ENCODE measurements around the gene CSTB. TPM values are rescaled to one million over a fixed set of nuclear protein-coding genes. Genes with fewer than 3 reads are reported as not detected.
A peak's percentile ranks its signal among the peaks of the same experiment; 100 is the strongest.

CSTB gene
- total RNA-seq, 1 experiment from 2014 or later = 49.9 TPM

DNA sequence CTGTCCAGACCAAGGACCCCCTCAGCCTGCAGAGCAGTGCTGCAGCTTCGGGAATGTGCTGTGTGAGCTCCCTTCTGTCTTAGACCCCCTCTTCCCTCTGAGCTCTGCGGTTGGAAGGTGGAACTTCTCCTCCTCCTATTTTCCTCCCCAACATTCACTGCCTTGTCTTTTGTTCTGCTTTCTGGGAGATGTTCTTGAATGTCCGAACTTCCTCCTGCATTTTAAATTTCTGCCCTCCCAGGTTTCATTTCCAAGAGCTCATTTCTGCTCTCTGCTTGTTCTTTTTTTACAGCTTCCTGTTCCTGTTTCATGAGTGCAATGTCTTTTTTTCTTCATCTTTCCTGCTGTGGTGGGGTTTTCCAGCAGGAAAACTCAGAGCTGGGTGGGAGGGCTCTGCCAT, 42.6 kb upstream of the CSTB start:
- intact Hi-C loops (cut with micrococcal nuclease; ENCODE audit: unreplicated experiment) = no loop called here

DNA sequence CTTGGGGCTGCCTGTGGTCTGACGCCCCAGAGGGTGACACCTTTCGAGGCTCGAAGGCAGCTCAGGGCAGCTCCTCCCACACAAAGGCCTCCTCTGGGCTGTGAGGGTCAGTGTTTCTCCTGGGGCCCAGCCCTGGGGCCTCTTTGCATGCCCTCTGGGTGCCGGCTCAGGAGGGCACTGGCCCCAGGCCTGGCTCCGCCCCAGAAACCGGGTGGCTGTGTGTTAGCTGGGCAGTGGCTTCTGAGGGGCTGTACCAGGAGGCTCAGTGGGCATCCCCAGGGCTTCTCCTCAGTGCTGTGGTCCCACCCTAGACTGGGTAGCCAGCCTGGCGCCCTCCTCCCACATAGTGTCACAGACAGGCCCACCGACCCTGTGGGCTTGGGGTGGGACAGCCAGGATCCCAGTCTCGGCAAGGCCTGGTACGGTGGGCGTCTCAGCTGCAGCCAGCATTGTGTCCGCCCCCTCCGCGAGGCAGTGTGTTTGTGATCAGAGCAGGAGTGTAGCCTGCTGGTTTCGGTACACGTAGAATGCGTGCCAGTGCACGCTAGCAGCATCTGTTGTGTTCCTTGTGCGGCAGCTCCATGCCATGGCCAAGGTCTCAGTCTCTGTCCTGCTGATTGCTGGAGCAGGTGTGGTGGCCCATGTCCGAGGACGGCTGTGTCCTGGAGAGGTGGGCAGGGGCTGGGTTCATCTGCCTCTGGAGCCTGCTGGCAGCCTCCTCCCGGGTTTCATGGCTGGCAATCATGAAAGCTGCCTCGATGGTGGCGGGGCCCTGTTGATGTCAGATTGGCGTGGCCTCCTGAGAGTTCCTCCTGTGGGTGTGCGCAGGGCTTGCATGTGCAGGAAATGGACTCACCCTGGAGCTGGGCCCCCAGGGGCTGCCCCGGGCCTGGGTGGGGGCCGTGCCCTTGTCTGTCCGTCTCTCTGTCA, 41.3 kb upstream of the CSTB start:
- peaks cover 16% of the 10 kb centered on the region for H3K4me1 Mint-ChIP-seq (ENCODE audit: low read depth, unreplicated experiment)
- no peak overlapping the region for H3K4me3 ChIP-seq (ENCODE audit: low read depth, low read length)
- BruUV-seq (replicated peaks) = no TSS peak
- H3K27me3 ChIP-seq (replicated peaks; ENCODE audit: control insufficient read depth, insufficient read depth, low read length) = no peaks in the 10 kb centered on the region
- CTCF ChIA-PET = interaction anchor here (1.2 kb wide), 1 partner anchor 158 kb away, joined by 3 read pairs; no protein-coding TSS in a partner anchor
- no peak overlapping the region for H3K4me3 Mint-ChIP-seq (ENCODE audit: unreplicated experiment)
- TF ChIP-seq, protein P1, sequence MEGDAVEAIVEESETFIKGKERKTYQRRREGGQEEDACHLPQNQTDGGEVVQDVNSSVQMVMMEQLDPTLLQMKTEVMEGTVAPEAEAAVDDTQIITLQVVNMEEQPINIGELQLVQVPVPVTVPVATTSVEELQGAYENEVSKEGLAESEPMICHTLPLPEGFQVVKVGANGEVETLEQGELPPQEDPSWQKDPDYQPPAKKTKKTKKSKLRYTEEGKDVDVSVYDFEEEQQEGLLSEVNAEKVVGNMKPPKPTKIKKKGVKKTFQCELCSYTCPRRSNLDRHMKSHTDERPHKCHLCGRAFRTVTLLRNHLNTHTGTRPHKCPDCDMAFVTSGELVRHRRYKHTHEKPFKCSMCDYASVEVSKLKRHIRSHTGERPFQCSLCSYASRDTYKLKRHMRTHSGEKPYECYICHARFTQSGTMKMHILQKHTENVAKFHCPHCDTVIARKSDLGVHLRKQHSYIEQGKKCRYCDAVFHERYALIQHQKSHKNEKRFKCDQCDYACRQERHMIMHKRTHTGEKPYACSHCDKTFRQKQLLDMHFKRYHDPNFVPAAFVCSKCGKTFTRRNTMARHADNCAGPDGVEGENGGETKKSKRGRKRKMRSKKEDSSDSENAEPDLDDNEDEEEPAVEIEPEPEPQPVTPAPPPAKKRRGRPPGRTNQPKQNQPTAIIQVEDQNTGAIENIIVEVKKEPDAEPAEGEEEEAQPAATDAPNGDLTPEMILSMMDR (IDR thresholded peaks at IDR 0.05; ENCODE audit: insufficient read depth in 1 of 2, low read depth in 1 of 2, low read length in 1 of 2, severe bottlenecking in 1 of 2, unreplicated experiment in 1 of 2) = no peak
- H3K27me3 Mint-ChIP-seq (ENCODE audit: insufficient read depth, unreplicated experiment) = no peaks in the 10 kb centered on the region
- peaks cover 10% of the 10 kb centered on the region for H3K36me3 Mint-ChIP-seq (ENCODE audit: insufficient read depth, unreplicated experiment)
- H3K27ac Mint-ChIP-seq (ENCODE audit: unreplicated experiment) = no peak overlapping the region
- H3K9me3 Mint-ChIP-seq (ENCODE audit: unreplicated experiment) = no peaks in the 10 kb centered on the region
- H3K36me3 ChIP-seq (ENCODE audit: control insufficient read depth, insufficient read depth, low read length) = no peaks in the 10 kb centered on the region
- POLR2A ChIA-PET = interaction anchor here (0.6 kb wide), 1 partner anchor 289 kb away, joined by 3 read pairs; no protein-coding TSS in a partner anchor
- H3K9me3 ChIP-seq = no peaks in the 10 kb centered on the region
- DNase-seq = no peak
- peaks cover 4% of the 10 kb centered on the region; the same call in 1 of the 2 replicates for H3K4me1 ChIP-seq
- intact Hi-C loops (cut with micrococcal nuclease; ENCODE audit: unreplicated experiment) = no loop called here

More for the DNA sequence above, 42.6 kb upstream of the CSTB start:
- Histone ChIP-seq H3K4me3 (ENCODE audit: low read depth, low read length) (no peak overlapping the region), H3K36me3 (ENCODE audit: control insufficient read depth, insufficient read depth, low read length) (no peaks in the 10 kb centered on the region), H3K4me1 (peaks cover 4% of the 10 kb centered on the region; the same call in 1 of the 2 replicates), H3K9me3 (no peaks in the 10 kb centered on the region), H3K27me3 (replicated peaks; ENCODE audit: control insufficient read depth, insufficient read depth, low read length) (no peaks in the 10 kb centered on the region)
- TF ChIP-seq, protein P1 (IDR thresholded peaks at IDR 0.05; ENCODE audit: insufficient read depth in 1 of 2, low read depth in 1 of 2, low read length in 1 of 2, severe bottlenecking in 1 of 2, unreplicated experiment in 1 of 2) = no peak
- Mint-ChIP-seq H3K9me3 (ENCODE audit: unreplicated experiment) (no peaks in the 10 kb centered on the region), H3K4me1 (ENCODE audit: low read depth, unreplicated experiment) (peaks cover 13% of the 10 kb centered on the region), H3K27ac (ENCODE audit: unreplicated experiment) (peak overlapping the region; percentile 63), H3K36me3 (ENCODE audit: insufficient read depth, unreplicated experiment) (peaks cover 6% of the 10 kb centered on the region), H3K4me3 (ENCODE audit: unreplicated experiment) (no peak overlapping the region), H3K27me3 (ENCODE audit: insufficient read depth, unreplicated experiment) (no peaks in the 10 kb centered on the region)
- POLR2A ChIA-PET = no interaction called here
- no peak for DNase-seq
- BruUV-seq (replicated peaks) = no TSS peak
- CTCF ChIA-PET = no interaction called here

DNA sequence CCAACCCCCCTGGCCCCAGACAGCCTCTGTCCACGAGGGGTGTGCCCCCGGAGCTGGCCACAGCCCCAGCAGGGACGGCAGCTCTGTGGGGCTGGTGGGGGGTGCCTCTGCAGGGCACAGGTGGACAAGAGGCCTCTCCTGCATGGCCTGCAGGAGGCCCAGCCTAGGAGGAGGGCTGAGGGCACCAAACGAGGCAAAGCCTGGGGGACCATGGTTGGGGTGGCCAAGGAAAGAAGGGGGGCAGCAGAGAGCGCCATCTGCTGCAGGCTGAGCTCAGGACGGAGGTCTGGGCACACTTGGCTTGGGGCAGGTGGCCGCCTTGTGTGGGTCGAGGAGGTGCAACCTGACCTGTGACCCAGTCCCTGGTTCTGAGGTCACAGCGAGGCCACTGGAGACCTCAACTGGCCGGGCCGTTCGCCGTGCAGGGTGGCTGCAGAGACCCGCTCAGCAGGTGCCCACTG, 40.5 kb upstream of the CSTB start:
- peaks cover 15% of the 10 kb centered on the region for H3K36me3 Mint-ChIP-seq (ENCODE audit: insufficient read depth, unreplicated experiment)
- intact Hi-C loops (cut with micrococcal nuclease; ENCODE audit: unreplicated experiment) = no loop called here
- CTCF ChIA-PET = interaction anchor here (1.2 kb wide), 1 partner anchor 159 kb away, joined by 3 read pairs; no protein-coding TSS in a partner anchor
- H3K36me3 ChIP-seq (ENCODE audit: control insufficient read depth, insufficient read depth, low read length) = no peaks in the 10 kb centered on the region
- H3K4me1 ChIP-seq = peaks cover 4% of the 10 kb centered on the region; the same call in 1 of the 2 replicates
- H3K4me1 Mint-ChIP-seq (ENCODE audit: low read depth, unreplicated experiment) = peaks cover 17% of the 10 kb centered on the region
- BruUV-seq (replicated peaks) = no TSS peak
- no peak overlapping the region for H3K4me3 ChIP-seq (ENCODE audit: low read depth, low read length)
- TF ChIP-seq, protein P1 (IDR thresholded peaks at IDR 0.05; ENCODE audit: insufficient read depth in 1 of 2, low read depth in 1 of 2, low read length in 1 of 2, severe bottlenecking in 1 of 2, unreplicated experiment in 1 of 2) = no peak
- no peak overlapping the region for H3K4me3 Mint-ChIP-seq (ENCODE audit: unreplicated experiment)
- no peaks in the 10 kb centered on the region for H3K27me3 Mint-ChIP-seq (ENCODE audit: insufficient read depth, unreplicated experiment)
- no peaks in the 10 kb centered on the region for H3K9me3 Mint-ChIP-seq (ENCODE audit: unreplicated experiment)
- POLR2A ChIA-PET = no interaction called here
- no peak overlapping the region for H3K27ac Mint-ChIP-seq (ENCODE audit: unreplicated experiment)
- no peak for DNase-seq
- no peaks in the 10 kb centered on the region for H3K9me3 ChIP-seq
- no peaks in the 10 kb centered on the region for H3K27me3 ChIP-seq (replicated peaks; ENCODE audit: control insufficient read depth, insufficient read depth, low read length)
